Kidney (tissue), 2 donors: ENCODE measurements around the gene USP17L21. TPM values are rescaled to one million over a fixed set of nuclear protein-coding genes. Genes with fewer than 3 reads are reported as not detected.

Experiments
- polyA plus RNA-seq: library from polyadenylated mRNA; stranded (reverse); fragments of 350-450 nt; fragmentation: Illumina TruSeq; extraction: RNeasy Lipid Tissue Mini Kit (QIAGEN cat#74804); gene quantifications from one replicate; pipeline ENCODE4 v1.2.3, GENCODE V29; 2014; ENCODE audit warnings: low read depth, low replicate concordance; ENCODE audit not compliant: insufficient read depth
- total RNA-seq: library from RNA; stranded (reverse); fragmentation: NEBNext Ultra II Directional; extraction: Animal tissue kit (Norgen Biotek cat#: 25700); gene quantifications from one replicate; pipeline ENCODE4 v1.2.1, GENCODE V29; 2021
- donor health status: DM: yes; HTN: yes; CAD: no.

Gene USP17L21
- total and polyA plus RNA-seq, 2 donors from 2014 or later, result not detected

Other genes with a start within 250 kb of the USP17L21 start
- not detected for gene FAM90A26, start 92.5 kb upstream of the USP17L21 start, total RNA-seq
- not detected for gene FAM90A26, start 92.5 kb upstream of the USP17L21 start, polyA plus RNA-seq
- not detected for gene USP17L10, start 52.2 kb upstream of the USP17L21 start, total RNA-seq
- not detected for gene USP17L10, start 52.2 kb upstream of the USP17L21 start, polyA plus RNA-seq
- not detected for gene USP17L11, start 47.5 kb upstream of the USP17L21 start, total RNA-seq
- not detected for gene USP17L11, start 47.5 kb upstream of the USP17L21 start, polyA plus RNA-seq
- not detected for gene USP17L12, start 42.7 kb upstream of the USP17L21 start, total RNA-seq
- not detected for gene USP17L12, start 42.7 kb upstream of the USP17L21 start, polyA plus RNA-seq
- not detected for gene USP17L13, start 38.0 kb upstream of the USP17L21 start, total RNA-seq
- not detected for gene USP17L13, start 38.0 kb upstream of the USP17L21 start, polyA plus RNA-seq
- not detected for gene USP17L15, start 28.5 kb upstream of the USP17L21 start, total RNA-seq
- gene USP17L15, start 28.5 kb upstream of the USP17L21 start, polyA plus RNA-seq, result not detected
- gene USP17L17, start 19.0 kb upstream of the USP17L21 start, total RNA-seq, result 0.41 TPM
- not detected for gene USP17L17, start 19.0 kb upstream of the USP17L21 start, polyA plus RNA-seq
- gene USP17L18, start 14.2 kb upstream of the USP17L21 start, total RNA-seq, result not detected
- not detected for gene USP17L18, start 14.2 kb upstream of the USP17L21 start, polyA plus RNA-seq
- gene USP17L19, start 9.5 kb upstream of the USP17L21 start, total RNA-seq, result not detected
- not detected for gene USP17L19, start 9.5 kb upstream of the USP17L21 start, polyA plus RNA-seq
- not detected for gene USP17L20, start 4.7 kb upstream of the USP17L21 start, total RNA-seq
- not detected for gene USP17L20, start 4.7 kb upstream of the USP17L21 start, polyA plus RNA-seq
- gene USP17L22, start 4.7 kb downstream of the USP17L21 start, total RNA-seq, result not detected
- not detected for gene USP17L22, start 4.7 kb downstream of the USP17L21 start, polyA plus RNA-seq
- not detected for gene USP17L24, start 62.3 kb downstream of the USP17L21 start, total RNA-seq
- gene USP17L24, start 62.3 kb downstream of the USP17L21 start, polyA plus RNA-seq, result not detected
- gene USP17L25, start 67.0 kb downstream of the USP17L21 start, total RNA-seq, result not detected
- not detected for gene USP17L25, start 67.0 kb downstream of the USP17L21 start, polyA plus RNA-seq
- not detected for gene USP17L26, start 71.8 kb downstream of the USP17L21 start, total RNA-seq
- not detected for gene USP17L26, start 71.8 kb downstream of the USP17L21 start, polyA plus RNA-seq
- gene USP17L5, start 76.5 kb downstream of the USP17L21 start, total RNA-seq, result not detected
- gene USP17L5, start 76.5 kb downstream of the USP17L21 start, polyA plus RNA-seq, result not detected
- not detected for gene USP17L27, start 81.3 kb downstream of the USP17L21 start, total RNA-seq
- gene USP17L27, start 81.3 kb downstream of the USP17L21 start, polyA plus RNA-seq, result not detected
- not detected for gene USP17L28, start 86.0 kb downstream of the USP17L21 start, total RNA-seq
- not detected for gene USP17L28, start 86.0 kb downstream of the USP17L21 start, polyA plus RNA-seq
- not detected for gene USP17L29, start 90.8 kb downstream of the USP17L21 start, total RNA-seq
- gene USP17L29, start 90.8 kb downstream of the USP17L21 start, polyA plus RNA-seq, result not detected
- gene USP17L30, start 100.3 kb downstream of the USP17L21 start, total RNA-seq, result not detected
- not detected for gene USP17L30, start 100.3 kb downstream of the USP17L21 start, polyA plus RNA-seq
- gene DEFB131A, start 181.5 kb downstream of the USP17L21 start, total RNA-seq, result not detected
- not detected for gene DEFB131A, start 181.5 kb downstream of the USP17L21 start, polyA plus RNA-seq